Endodermal cell (in vitro differentiated cells): ENCODE measurements around the gene ERICH6B. TPM values are rescaled to one million over a fixed set of nuclear protein-coding genes. Genes with fewer than 3 reads are reported as not detected.

ENCODE experiments used
- DNase-seq: peaks from one replicate; pipeline ENCODE4 v3.0.0-alpha.2; 2017
- H3K27ac ChIP-seq: 2 replicates; pipeline ENCODE4 v1.5.1; 2013; ENCODE audit warnings: mild to moderate bottlenecking, low read depth, low read length, moderate library complexity
- H3K27me3 ChIP-seq: 2 replicates; pipeline ENCODE4 v1.6.1; 2013; ENCODE audit warnings: mild to moderate bottlenecking, low read length, moderate library complexity; ENCODE audit not compliant: insufficient read depth, control insufficient read depth, poor library complexity, severe bottlenecking
- H3K36me3 ChIP-seq: 2 replicates; pipeline ENCODE4 v1.7.0; 2013; ENCODE audit warnings: mild to moderate bottlenecking, low read length, moderate library complexity; ENCODE audit not compliant: control insufficient read depth, insufficient read depth
- H3K4me1 ChIP-seq: one replicate; pipeline ENCODE4 v1.7.0; 2013; ENCODE audit warnings: low read length; ENCODE audit not compliant: control insufficient read depth, insufficient read depth
- H3K4me3 ChIP-seq: 2 replicates; pipeline ENCODE4 v1.5.1; 2013; ENCODE audit warnings: mild to moderate bottlenecking, low read length, moderate library complexity
- H3K9ac ChIP-seq: 2 replicates; pipeline ENCODE4 v1.6.1; 2013; ENCODE audit warnings: mild to moderate bottlenecking, low read length, moderate library complexity; ENCODE audit not compliant: poor library complexity, severe bottlenecking; ENCODE audit errors: extremely low read depth
- H3K9me3 ChIP-seq: 2 replicates; pipeline ENCODE4 v1.6.1; 2013; ENCODE audit warnings: mild to moderate bottlenecking, low read length, moderate library complexity; ENCODE audit not compliant: control insufficient read depth
- H3K27ac Mint-ChIP-seq: 2 replicates; pipeline ENCODE4 v1.8.0; 2020; ENCODE audit warnings: mixed read lengths
- H3K27me3 Mint-ChIP-seq: 2 replicates; pipeline ENCODE4 v1.8.0; 2021; ENCODE audit warnings: mild to moderate bottlenecking, mixed read lengths; ENCODE audit not compliant: insufficient read depth
- H3K36me3 Mint-ChIP-seq: 2 replicates; pipeline ENCODE4 v1.8.0; 2020; ENCODE audit warnings: low read depth, mixed read lengths
- H3K4me1 Mint-ChIP-seq: 2 replicates; pipeline ENCODE4 v1.8.0; 2020; ENCODE audit warnings: mixed read lengths
- H3K4me3 Mint-ChIP-seq: 2 replicates; pipeline ENCODE4 v1.8.0; 2020; ENCODE audit warnings: mild to moderate bottlenecking, moderate library complexity, mixed read lengths
- H3K9me3 Mint-ChIP-seq: 2 replicates; pipeline ENCODE4 v1.8.0; 2020; ENCODE audit warnings: mild to moderate bottlenecking, mixed read lengths
- WGBS, 2 experiments: methylation state at CpG; one replicate each; pipeline versions ENCODE4 v1.1.5 to v1.1.7; 2013; ENCODE audit warnings: missing lambda C conversion rate in 2 of 2, mixed read lengths in 1 of 2; ENCODE audit not compliant: insufficient coverage in 1 of 2, insufficient read length in 1 of 2; 5-methylcytosine and 5-hydroxymethylcytosine counted together
- total RNA-seq, 2 donors: library from RNA; stranded (reverse); fragmentation: NEBNext Ultra II Directional in 1 of 2; extraction: Animal tissue kit (Norgen Biotek cat#: 25700) in 1 of 2; gene quantifications; 2 replicates in 1 of 2; 3 replicates in 1 of 2; pipeline ENCODE4 v1.2.1, GENCODE V29; 2021
- TF ChIP-seq, protein P1 (sequence below): fragments of 200-600 bp; sonication (generic); conservative IDR thresholded peaks from 2 replicates; pipeline ENCODE4 v1.5.0; 2021; ENCODE audit warnings: antibody characterized with exemption, mild to moderate bottlenecking

ERICH6B gene
- total RNA-seq, 2 donors from 2014 or later, result not detected

DNA sequence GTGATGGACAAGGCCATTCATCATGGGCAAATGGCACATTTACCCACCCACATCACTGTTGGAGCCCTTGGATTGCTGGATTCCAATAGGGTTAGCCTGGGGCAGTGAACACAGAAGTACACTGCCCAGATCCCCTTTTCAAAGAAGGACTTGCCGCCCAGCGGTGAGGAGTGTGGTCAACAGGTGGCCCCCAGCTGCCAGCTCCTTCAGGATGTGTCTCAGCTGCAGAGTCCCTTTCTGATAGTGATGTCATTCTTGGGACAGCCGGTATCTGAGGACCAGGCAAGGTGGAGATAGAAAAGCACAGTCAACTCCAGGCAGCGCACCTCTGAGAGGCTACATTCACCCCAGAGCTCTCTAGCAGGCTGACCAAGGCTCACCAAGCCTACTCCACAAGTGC is 16.9 kb downstream of the ERICH6B start:
- DNase-seq, result no peak
- H3K4me3 ChIP-seq, result no peak overlapping the region
- TF ChIP-seq, protein P1, sequence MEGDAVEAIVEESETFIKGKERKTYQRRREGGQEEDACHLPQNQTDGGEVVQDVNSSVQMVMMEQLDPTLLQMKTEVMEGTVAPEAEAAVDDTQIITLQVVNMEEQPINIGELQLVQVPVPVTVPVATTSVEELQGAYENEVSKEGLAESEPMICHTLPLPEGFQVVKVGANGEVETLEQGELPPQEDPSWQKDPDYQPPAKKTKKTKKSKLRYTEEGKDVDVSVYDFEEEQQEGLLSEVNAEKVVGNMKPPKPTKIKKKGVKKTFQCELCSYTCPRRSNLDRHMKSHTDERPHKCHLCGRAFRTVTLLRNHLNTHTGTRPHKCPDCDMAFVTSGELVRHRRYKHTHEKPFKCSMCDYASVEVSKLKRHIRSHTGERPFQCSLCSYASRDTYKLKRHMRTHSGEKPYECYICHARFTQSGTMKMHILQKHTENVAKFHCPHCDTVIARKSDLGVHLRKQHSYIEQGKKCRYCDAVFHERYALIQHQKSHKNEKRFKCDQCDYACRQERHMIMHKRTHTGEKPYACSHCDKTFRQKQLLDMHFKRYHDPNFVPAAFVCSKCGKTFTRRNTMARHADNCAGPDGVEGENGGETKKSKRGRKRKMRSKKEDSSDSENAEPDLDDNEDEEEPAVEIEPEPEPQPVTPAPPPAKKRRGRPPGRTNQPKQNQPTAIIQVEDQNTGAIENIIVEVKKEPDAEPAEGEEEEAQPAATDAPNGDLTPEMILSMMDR, result no peak

DNA sequence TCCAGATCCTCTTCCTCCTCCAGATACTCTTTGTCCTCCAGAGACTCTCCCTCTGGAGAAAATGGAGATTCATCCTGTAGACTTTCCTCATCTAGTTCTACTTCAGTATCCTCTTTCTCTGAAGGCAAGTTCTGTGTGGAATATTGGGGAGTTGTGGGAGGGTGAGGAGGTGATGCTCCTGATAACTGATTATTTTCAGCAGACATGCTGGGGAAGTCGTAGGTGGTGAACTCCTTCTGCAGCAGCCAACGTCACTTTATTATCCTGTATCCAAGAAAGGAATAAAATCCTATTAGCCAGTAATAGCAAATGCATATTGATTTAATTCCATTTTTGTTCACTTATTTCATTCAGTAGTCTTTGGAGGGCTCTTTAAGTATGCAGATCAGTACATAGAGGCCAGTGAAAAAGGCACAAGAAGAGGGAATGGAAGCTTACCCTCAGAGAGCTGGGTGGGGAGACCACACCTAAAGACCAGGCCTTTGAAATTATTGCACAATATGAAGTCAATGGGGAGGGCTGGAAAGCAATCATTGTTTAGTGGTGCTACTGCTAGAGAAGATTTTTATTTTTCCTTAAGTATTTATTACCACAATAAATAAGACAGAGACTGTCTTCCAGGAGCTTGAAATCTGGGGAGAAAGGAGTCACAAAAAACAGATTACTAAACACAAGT is 18.6 kb downstream of the ERICH6B start:
- H3K27me3 Mint-ChIP-seq, result peaks cover 15% of the 10 kb centered on the region
- Histone ChIP-seq H3K4me3 (no peak overlapping the region), H3K27ac (no peak overlapping the region), H3K4me1 (no peaks in the 10 kb centered on the region), H3K36me3 (no peaks in the 10 kb centered on the region), H3K9ac (no peak overlapping the region), H3K27me3 (peaks cover 29% of the 10 kb centered on the region), H3K9me3 (no peaks in the 10 kb centered on the region)
- H3K4me3 Mint-ChIP-seq, result no peak overlapping the region
- H3K27ac Mint-ChIP-seq, result no peak overlapping the region
- TF ChIP-seq, protein P1, result no peak
- no peaks in the 10 kb centered on the region for H3K4me1 Mint-ChIP-seq
- no peaks in the 10 kb centered on the region for H3K36me3 Mint-ChIP-seq
- 84% methylated on average over 2 of the region's 2 CpGs; no CpG with 5 or more reads in 1 of the 2 experiments for WGBS, 2 experiments
- DNase-seq, result no peak
- no peaks in the 10 kb centered on the region for H3K9me3 Mint-ChIP-seq

More for the DNA sequence above, 16.9 kb downstream of the ERICH6B start:
- Mint-ChIP-seq H3K27ac (no peak overlapping the region), H3K4me3 (no peak overlapping the region), H3K27me3 (peaks cover 12% of the 10 kb centered on the region), H3K4me1 (no peaks in the 10 kb centered on the region), H3K9me3 (no peaks in the 10 kb centered on the region), H3K36me3 (no peaks in the 10 kb centered on the region)
- Histone ChIP-seq H3K9ac (no peak overlapping the region), H3K9me3 (no peaks in the 10 kb centered on the region), H3K4me1 (no peaks in the 10 kb centered on the region), H3K27me3 (peaks cover 29% of the 10 kb centered on the region), H3K36me3 (no peaks in the 10 kb centered on the region), H3K27ac (no peak overlapping the region)
- 86 to 93% methylated on average over 4 of the region's 4 CpGs for WGBS, 2 experiments

DNA sequence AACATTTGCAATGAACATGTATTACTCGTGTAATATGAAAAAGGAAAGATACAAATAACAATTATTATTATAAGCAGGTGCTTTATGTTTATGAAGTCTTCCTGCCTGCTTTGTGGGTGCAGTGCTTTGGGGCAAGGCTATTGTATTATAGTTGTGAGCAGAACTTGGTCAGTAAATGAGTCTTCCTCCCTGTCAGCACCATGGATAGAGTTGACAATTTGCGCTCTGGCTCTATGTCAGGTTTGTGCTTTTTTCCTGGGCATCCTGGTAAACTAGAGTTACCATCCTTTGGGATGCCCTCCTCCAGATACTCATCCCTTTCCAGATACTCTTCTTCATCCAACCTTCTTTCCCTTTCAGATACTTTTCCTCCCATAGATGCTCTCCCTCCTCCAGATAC is 19.6 kb downstream of the ERICH6B start:
- WGBS, 2 experiments, result 29 to 47% methylated on average over 1 of the region's 2 CpGs
- H3K9me3 Mint-ChIP-seq, result no peaks in the 10 kb centered on the region
- no peak overlapping the region for H3K27ac Mint-ChIP-seq
- Histone ChIP-seq H3K9me3 (no peaks in the 10 kb centered on the region), H3K27me3 (peaks cover 29% of the 10 kb centered on the region), H3K36me3 (no peaks in the 10 kb centered on the region), H3K4me3 (no peak overlapping the region), H3K4me1 (no peaks in the 10 kb centered on the region), H3K9ac (no peak overlapping the region), H3K27ac (no peak overlapping the region)
- no peaks in the 10 kb centered on the region for H3K4me1 Mint-ChIP-seq
- TF ChIP-seq, protein P1, result no peak
- no peaks in the 10 kb centered on the region for H3K36me3 Mint-ChIP-seq
- no peak for DNase-seq
- peaks cover 15% of the 10 kb centered on the region for H3K27me3 Mint-ChIP-seq
- H3K4me3 Mint-ChIP-seq, result no peak overlapping the region
